ENCODE results near the gene XAGE5.

The XAGE5 gene

DNA sequence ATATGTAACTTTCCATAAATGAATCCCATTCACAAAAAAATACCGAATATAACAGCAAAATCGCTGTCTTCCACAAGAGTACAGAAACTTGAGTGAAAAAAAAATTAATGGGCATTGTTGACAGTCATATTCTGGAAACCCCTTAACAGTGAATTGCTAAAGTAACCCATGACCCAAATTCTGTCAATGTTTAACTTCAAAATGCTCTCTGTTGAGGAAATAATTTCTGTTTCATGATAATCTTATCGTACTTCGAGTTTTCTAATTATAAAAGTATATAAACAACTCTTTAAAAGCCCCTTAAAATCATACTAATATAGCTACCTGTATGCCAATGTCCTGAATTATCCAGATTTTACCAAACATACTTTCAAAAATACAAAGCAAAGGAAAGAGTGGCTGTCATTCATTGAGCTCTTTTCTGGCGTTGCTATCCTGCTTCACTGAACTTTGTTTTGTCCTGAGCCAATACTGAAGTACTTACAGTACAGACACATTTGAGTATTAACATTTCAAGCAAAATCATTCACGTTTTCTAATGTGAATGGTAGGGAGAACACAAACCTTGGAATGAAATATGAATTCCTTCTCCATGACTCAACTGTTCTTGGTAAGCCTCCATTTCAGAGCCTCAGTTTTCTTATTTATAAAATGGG lies 54.4 kb downstream of the XAGE5 start:
- H3F3A ChIP-seq (ENCODE audit: insufficient read depth, low read length) = no peaks in the 10 kb centered on the region
- no peaks in the 10 kb centered on the region for H3K9me2 ChIP-seq (ENCODE audit: low read depth, low read length)
- H4K20me1 ChIP-seq (ENCODE audit: insufficient read depth, low read length) = no peaks in the 10 kb centered on the region
- no peak overlapping the region for H3K27ac ChIP-seq (ENCODE audit: low read depth, low read length, poor library complexity, severe bottlenecking)
- H3K4me2 ChIP-seq (ENCODE audit: low read length) = no peak overlapping the region
- TF ChIP-seq CTCF (IDR thresholded peaks at IDR 0.05; ENCODE audit: low read length) (no peak), EZH2 (IDR thresholded peaks at IDR 0.05; ENCODE audit: borderline replicate concordance, low read length) (no peak)
- H2AFZ ChIP-seq (ENCODE audit: low read length) = no peak overlapping the region
- H3K9me3 ChIP-seq (ENCODE audit: low read length) = no peaks in the 10 kb centered on the region
- no peaks in the 10 kb centered on the region for H3K79me2 ChIP-seq (ENCODE audit: insufficient read depth, low read length)
- no peaks in the 10 kb centered on the region for H3K4me1 ChIP-seq (ENCODE audit: insufficient read depth, low read length, severe bottlenecking)
- H3K4me3 ChIP-seq (ENCODE audit: low read depth, low read length, poor library complexity, severe bottlenecking) = no peak overlapping the region
- H3K27me3 ChIP-seq (ENCODE audit: insufficient read depth, low read length) = no peaks in the 10 kb centered on the region
- H3K36me3 ChIP-seq (ENCODE audit: insufficient read depth, low read length) = no peaks in the 10 kb centered on the region
- no peak overlapping the region for H3K9ac ChIP-seq (ENCODE audit: low read length)

Measured in OCI-LY1 (cell line).